GM21825 (cell line): ENCODE data around the gene PHACTR4.
"Not testable (repeated sequence)": the region's sequence is repeated elsewhere in the genome, so short reads cannot be mapped to it uniquely, and the experiment has no call there.

Experiments
- ATAC-seq: cut with Tn5 transposase; IDR thresholded peaks from one replicate; pipeline ENCODE4 v1.9.1; 2021; ENCODE audit warnings: mild to moderate bottlenecking, moderate library complexity; ENCODE audit not compliant: unreplicated experiment

Gene PHACTR4

GRCh38 chr1:28482138-28482537 is 112.6 kb downstream of the PHACTR4 start:
- ATAC-seq: no peak

GRCh38 chr1:28482702-28483101 is 113.2 kb downstream of the PHACTR4 start:
- no peak for ATAC-seq

GRCh38 chr1:28494737-28495136 is 125.2 kb downstream of the PHACTR4 start:
- no peak for ATAC-seq

- no peak for ATAC-seq
Measured at GRCh38 chr1:28499553-28499952, 130.0 kb downstream of the PHACTR4 start.

DNA sequence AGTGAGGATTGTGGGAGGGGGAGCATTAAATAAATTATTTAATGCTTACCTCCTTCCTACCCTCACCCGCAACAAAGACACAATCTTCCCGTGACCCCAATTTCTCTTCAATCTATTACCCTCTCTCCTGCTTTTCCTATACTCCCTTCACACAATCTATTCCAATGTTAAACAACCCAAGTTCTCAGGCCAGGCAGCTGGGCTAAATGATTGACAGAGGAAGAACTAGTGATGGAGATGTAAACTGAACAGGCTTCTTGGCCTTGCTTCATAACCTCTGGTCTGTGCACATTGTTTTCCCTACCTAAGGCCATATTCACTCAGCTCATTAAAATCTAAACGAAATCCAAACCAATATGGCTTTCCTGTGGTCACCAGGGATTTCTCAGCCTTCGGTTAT is 132.4 kb downstream of the PHACTR4 start:
- no peak for ATAC-seq

DNA sequence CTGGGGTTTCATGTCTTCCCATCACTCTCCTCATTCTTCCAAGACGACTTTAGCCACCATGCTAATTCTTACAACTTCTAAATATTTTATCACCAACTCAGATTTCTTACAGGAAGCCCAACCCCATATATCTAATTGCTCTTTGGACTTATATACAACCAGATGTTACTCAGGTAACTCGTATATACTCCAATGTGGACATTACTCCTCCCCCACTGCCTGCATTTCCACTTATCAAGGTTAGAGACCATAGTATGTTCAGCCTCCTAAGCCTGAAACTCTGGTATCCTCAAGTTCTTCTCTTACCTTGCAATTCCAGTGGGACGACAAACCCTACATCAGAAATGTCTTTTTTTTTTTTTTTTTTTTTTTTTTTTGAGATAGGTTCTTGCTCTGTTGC is 133.6 kb downstream of the PHACTR4 start:
- no peak for ATAC-seq

GRCh38 chr1:28505406-28506187 is 136.1 kb downstream of the PHACTR4 start, which contains the start of gene RCC1:
RCC1 (plus strand) TSS chr1:28506043; CDS start chr1:28529867, 23,824 bp downstream.
- peak; percentile 74 for ATAC-seq

- no peak for ATAC-seq
Measured at GRCh38 chr1:28506907-28507246, 137.3 kb downstream of the PHACTR4 start.

DNA sequence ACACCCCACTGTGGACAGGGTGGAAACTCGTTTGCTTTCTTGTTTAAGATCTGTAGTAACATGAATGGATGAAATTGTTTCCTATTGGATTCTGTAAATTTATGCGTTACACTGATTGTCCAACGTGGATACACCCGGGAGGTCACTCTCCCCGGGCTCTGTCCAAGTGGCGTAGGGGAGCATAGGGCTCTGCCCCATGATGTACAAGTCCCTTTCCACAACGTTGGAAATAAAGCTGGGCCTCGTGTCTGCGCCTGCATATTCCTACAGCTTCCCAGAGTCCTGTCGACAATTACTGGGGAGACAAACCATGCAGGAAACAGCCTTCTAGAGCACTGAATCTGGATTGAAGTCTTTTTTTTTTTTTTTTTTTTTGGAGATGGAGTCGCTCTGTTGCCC is 137.7 kb downstream of the PHACTR4 start:
- no peak for ATAC-seq

GRCh38 chr1:28507646-28508434 is 138.3 kb downstream of the PHACTR4 start:
- no peak for ATAC-seq

DNA sequence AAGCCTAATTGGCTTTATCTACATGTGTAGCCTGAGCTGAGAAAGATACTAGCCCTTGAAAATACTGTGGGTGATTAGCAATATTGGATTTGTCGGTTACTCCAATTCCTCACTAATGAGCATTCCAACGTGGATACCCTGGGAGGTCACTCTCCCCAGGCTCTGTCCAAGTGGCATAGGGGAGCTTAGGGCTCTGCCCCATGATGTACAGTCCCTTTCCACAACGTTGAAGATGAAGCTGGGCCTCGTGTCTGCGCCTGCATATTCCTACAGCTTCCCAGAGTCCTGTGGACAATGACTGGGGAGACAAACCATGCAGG is 138.9 kb downstream of the PHACTR4 start:
- no peak for ATAC-seq

- no peak for ATAC-seq
Measured at GRCh38 chr1:28509705-28510272, 140.2 kb downstream of the PHACTR4 start.

DNA sequence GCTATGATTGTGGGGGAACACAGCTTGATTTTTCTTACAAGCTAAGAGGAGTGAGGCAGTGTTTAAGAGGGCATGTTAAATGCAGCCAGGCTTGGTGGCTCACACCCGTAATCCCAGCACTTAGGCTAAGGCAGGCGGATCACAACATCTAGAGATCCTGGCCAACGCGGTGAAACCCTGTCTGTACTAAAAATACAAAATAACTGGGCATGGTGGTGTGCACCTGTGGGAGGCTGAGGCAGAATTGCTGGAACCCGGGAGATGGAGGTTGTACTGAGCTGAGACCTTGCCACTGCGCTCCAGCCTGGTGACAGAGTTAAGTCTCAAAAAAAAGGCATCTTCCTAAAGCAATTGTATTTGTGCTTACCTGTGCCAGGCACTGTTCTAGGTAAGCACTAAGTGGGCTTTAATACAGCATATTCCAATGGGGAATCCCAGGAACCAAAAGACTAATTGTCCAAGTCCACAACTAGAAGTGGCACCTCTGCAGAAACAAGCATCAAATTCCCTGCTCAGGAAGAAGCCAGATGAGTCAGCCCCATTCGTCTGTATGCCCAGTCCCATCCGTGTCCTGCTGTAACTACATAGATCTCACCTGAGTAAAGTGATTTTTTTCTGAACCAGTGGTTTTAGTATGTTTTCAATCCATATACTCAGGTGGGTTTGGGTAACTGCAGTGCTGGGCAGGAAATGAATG is 140.9 kb downstream of the PHACTR4 start:
- ATAC-seq: no peak

DNA sequence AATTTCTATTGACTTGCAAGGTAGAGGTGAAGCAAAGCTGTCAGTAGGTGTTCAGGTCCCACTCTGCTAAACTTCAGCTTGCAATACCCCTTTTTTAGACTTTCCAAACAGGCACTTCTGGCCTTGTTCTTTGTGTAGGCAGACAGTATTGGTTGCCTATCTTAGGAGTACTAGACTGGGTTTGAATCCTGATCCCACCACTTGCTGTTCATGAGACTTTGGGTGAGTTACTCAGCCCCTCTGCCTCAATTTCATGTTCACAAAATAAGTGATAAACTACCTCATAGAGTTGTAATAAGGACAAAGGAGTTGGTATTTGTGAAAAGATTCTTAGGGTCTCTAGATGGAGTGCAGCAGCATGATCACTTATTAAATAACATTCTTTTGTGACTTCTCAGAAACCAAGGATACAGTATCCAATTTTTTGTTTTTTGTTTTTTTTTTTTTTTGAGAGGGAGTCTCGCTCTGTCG is 141.5 kb downstream of the PHACTR4 start:
- no peak for ATAC-seq

GRCh38 chr1:28512058-28512611 is 142.6 kb downstream of the PHACTR4 start:
- ATAC-seq: no peak

DNA sequence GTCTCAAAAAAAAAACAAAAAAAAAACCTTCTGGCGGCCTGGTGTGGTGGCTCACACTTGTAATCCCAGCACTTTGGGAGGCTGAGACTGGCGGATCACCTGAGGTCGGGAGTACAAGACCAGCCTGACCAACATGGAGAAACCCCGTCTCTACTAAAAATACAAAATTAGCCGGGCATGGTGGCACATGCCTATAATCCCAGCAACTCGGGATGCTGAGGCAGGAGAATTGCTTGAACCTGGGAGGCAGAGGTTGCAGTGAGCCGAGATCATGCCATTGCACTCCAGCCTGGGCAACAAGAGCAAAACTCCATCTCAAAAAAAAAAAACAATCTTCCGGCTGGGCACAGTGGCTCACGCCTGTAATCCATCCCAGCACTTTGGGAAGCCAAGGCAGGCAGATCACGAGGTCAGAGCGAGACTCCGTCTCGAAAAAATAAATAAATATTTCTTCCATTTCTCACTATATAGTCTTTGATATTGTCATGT is 144.9 kb downstream of the PHACTR4 start:
- not testable (repeated sequence) for ATAC-seq

- no peak for ATAC-seq
Measured at GRCh38 chr1:28516518-28516956, 147.0 kb downstream of the PHACTR4 start.

GRCh38 chr1:28517649-28517999 is 148.1 kb downstream of the PHACTR4 start:
- ATAC-seq: no peak

GRCh38 chr1:28518000-28518744 is 148.6 kb downstream of the PHACTR4 start:
- peak; percentile 69 for ATAC-seq

GRCh38 chr1:28518745-28519341 is 149.3 kb downstream of the PHACTR4 start:
- no peak for ATAC-seq
